ENCODE results near the gene SMAP1. TPM values are rescaled to one million over a fixed set of nuclear protein-coding genes. Genes with fewer than 3 reads are reported as not detected.

Gene SMAP1
- total RNA-seq, 1 donor: 32.4 TPM

DNA sequence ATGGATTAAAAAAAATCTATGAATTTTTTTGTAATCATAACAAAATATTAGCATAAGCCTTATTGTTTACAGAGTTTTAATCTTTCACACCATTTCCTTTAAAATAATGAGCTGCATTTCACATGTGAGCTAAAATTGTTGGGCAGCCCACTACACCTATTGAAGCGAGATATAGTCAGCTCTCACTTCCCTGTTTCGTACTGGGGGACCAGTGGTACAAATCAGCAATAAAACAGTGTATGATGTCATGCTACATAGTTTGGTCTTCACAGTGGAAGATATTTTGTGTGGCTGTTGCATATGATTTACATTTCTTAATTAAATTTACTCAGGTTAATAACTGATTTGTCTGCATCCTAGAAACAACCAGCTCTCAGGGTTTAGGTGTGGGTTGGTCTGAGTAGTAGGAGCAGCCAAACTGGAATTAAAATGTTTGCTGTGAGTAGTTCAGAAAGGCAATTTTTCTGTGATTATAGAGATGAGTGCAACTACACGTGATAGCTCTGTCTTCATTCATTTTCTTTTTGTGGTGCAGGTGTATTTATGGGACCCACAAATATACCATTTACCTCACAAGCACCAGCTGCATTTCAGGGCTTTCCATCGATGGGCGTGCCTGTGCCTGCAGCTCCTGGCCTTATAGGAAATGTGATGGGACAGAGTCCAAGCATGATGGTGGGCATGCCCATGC lies 189.8 kb downstream of the SMAP1 start:
- DNase-seq (ENCODE audit: low read depth): no peak
- no peak overlapping the region for H3K4me3 ChIP-seq (ENCODE audit: low read depth, low read length)

DNA sequence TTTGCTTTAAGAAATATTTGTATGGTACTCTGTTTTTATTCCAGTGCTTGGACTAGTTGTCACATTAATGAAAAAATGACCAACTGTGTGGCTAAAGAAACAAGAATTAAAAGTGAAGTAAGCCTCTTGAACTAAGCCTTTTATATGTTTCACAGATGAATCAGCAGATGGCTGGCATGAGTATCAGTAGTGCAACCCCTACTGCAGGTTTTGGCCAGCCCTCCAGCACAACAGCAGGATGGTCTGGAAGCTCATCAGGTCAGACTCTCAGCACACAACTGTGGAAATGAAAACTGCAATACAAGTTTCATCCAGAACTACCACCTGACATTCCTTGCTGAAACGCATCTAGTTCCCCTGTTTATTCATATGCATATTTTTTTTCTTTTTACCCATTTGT lies 192.4 kb downstream of the SMAP1 start:
- TF ChIP-seq, protein P1, sequence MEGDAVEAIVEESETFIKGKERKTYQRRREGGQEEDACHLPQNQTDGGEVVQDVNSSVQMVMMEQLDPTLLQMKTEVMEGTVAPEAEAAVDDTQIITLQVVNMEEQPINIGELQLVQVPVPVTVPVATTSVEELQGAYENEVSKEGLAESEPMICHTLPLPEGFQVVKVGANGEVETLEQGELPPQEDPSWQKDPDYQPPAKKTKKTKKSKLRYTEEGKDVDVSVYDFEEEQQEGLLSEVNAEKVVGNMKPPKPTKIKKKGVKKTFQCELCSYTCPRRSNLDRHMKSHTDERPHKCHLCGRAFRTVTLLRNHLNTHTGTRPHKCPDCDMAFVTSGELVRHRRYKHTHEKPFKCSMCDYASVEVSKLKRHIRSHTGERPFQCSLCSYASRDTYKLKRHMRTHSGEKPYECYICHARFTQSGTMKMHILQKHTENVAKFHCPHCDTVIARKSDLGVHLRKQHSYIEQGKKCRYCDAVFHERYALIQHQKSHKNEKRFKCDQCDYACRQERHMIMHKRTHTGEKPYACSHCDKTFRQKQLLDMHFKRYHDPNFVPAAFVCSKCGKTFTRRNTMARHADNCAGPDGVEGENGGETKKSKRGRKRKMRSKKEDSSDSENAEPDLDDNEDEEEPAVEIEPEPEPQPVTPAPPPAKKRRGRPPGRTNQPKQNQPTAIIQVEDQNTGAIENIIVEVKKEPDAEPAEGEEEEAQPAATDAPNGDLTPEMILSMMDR (IDR thresholded peaks at IDR 0.05; ENCODE audit: insufficient read depth, low read length): no peak
- peak; percentile 11 for DNase-seq (ENCODE audit: low read depth)

More for the DNA sequence above, 189.8 kb downstream of the SMAP1 start:
- TF ChIP-seq, protein P1 (IDR thresholded peaks at IDR 0.05; ENCODE audit: insufficient read depth, low read length): no peak

DNA sequence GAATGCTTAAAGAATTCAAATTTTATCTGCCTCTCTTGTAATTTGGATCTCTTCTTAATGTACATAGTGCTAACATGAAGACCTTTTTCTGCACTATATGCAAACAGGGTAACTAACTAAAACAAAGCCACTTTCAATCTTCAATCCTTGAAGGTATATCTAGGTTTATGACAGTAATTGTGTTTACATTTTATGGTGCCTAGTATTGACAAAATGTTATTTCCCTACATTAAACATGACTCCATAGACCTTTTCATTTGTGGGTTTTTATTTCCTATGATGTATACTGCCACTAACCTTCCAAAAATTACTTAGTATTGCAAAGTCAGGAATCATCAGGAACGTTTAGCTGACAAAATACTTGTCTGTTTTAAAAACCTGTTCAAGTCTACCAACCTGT lies 193.2 kb downstream of the SMAP1 start:
- TF ChIP-seq, protein P1 (IDR thresholded peaks at IDR 0.05; ENCODE audit: insufficient read depth, low read length): no peak
- H3K4me3 ChIP-seq (ENCODE audit: low read depth, low read length): no peak overlapping the region
- no peak for DNase-seq (ENCODE audit: low read depth)

More for the DNA sequence above, 192.4 kb downstream of the SMAP1 start:
- H3K4me3 ChIP-seq (ENCODE audit: low read depth, low read length): no peak overlapping the region

DNA sequence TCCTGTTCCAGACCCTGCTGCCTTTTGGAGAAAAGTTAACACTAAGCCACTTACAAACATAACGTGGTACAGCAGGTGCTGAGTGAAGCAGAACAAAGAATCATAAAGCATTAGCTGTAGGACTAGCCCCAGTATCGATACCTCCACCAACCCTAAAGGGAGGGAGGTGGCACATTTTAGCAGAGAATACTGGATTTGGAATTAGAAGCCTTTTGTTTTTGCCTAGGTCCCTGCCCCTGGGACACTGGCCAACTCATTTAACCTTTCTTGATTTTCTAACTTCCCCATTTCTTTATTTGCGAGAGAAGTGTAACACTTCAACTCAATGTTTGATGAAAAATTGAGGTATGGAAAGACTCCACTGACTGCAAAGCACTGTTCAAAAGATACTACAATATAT lies 195.7 kb downstream of the SMAP1 start:
- DNase-seq (ENCODE audit: low read depth): no peak
- no peak overlapping the region for H3K4me3 ChIP-seq (ENCODE audit: low read depth, low read length)
- TF ChIP-seq, protein P1 (IDR thresholded peaks at IDR 0.05; ENCODE audit: insufficient read depth, low read length): no peak

DNA sequence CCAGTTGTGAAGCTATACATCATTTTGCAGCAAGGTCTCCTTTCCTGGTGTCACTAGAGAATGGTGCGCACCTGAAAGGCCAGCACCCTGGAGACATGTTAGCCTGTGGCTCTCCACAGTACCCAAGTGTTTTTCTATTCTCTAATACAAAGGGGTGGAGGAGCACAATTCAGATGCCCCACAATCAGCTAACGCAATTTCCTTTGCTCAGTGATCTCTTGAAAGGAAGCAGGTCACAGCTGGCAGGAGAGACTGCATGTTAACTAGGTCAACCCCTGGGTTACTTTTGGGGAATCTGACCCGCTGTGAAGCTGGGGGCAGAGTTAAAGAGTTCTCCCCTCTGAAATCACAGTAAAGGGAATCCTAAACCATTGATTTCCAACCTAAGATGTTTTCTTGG lies 196.7 kb downstream of the SMAP1 start:
- DNase-seq (ENCODE audit: low read depth): no peak
- TF ChIP-seq, protein P1 (IDR thresholded peaks at IDR 0.05; ENCODE audit: insufficient read depth, low read length): no peak

DNA sequence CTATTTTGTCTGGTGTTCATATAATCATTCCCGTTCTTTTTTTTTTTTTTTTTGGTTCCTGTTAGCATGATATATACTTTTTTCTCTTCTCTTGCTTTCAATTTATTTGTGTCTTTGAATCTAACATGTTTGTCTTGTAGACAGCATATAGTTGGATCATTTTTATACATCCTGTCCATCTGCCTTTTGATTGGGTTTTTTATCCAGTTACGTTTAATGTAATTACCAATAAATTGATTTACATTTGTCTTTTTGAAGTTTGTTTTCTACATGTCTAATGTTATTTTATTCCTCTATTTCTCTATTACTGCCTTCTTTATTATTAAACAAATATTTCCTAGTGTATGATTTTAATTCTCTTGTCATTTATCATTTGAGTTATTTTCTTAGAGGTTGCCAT lies 204.8 kb downstream of the SMAP1 start:
- no peak for DNase-seq (ENCODE audit: low read depth)
- TF ChIP-seq, protein P1 (IDR thresholded peaks at IDR 0.05; ENCODE audit: insufficient read depth, low read length): no peak
- no peak overlapping the region for H3K4me3 ChIP-seq (ENCODE audit: low read depth, low read length)

More for the DNA sequence above, 196.7 kb downstream of the SMAP1 start:
- H3K4me3 ChIP-seq (ENCODE audit: low read depth, low read length): no peak overlapping the region
